Prostate gland (tissue), 2 donors: Measurements from ENCODE around the gene KLF11.

Experiments used
- CTCF ChIP-seq, 4 experiments: fragments of 200-600 bp in 2 of 4; fragments of 450-650 bp in 2 of 4; sonication (generic) in 2 of 4; IDR thresholded peaks; 1 replicate in 3 of 4; 2 replicates in 1 of 4; pipeline ENCODE4 v1.5.1; 2016 to 2019; ENCODE audit warnings: antibody characterized with exemption in 4 of 4, mild to moderate bottlenecking in 2 of 4, moderate library complexity in 2 of 4
- POLR2A ChIP-seq: fragments of 450-650 bp; IDR thresholded peaks from one replicate; pipeline ENCODE4 v1.6.1; 2016; ENCODE audit warnings: antibody characterized with exemption, mild to moderate bottlenecking
- POLR2AphosphoS5 ChIP-seq: sonication (generic); formaldehyde crosslinking; IDR thresholded peaks from one replicate; pipeline ENCODE4 v1.6.1; 2017; ENCODE audit warnings: antibody characterized with exemption

- TF ChIP-seq CTCF (IDR thresholded peaks at IDR 0.05) (no peak), POLR2AphosphoS5 (no peak), POLR2A (no peak)
Measured at GRCh38 chr2:10008809-10009176, 34.6 kb upstream of the KLF11 start.
